ENCODE measurements around the gene HDAC8.
"Not testable (repeated sequence)": the region's sequence is repeated elsewhere in the genome, so short reads cannot be mapped to it uniquely, and the experiment has no call there.

Gene HDAC8

DNA sequence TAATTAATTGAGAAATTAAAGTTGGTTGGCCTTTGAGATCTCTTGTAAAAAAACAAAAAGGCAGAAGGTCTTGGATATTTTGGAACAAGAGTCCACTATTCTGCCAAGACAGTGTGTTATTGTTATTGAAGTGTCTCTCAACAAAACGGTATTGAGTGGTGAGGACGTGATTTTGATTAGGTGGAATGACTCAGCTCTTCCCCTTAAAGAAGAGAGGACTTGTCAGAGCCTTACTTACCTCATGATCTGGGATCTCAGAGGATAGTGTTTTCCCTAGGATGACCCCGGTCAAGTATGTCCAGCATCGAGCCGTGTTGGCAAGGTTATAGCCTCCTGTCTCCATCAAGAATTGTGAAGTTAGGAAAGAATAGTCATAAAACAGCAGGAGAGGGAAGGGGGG, 110.9 kb downstream of the HDAC8 start:
- Mint-ChIP-seq H3K27me3 (ENCODE audit: low read depth) (no peaks in the 10 kb centered on the region), H3K4me1 (ENCODE audit: low read depth) (no peaks in the 10 kb centered on the region), H3K4me3 (no peak overlapping the region), H3K9me3 (no peaks in the 10 kb centered on the region), H3K27ac (no peak overlapping the region), H3K36me3 (ENCODE audit: low read depth) (peaks cover 6% of the 10 kb centered on the region)
- DNase-seq (ENCODE audit: low spot score), result no peak

- Mint-ChIP-seq H3K36me3 (ENCODE audit: low read depth) (peaks cover 7% of the 10 kb centered on the region), H3K27me3 (ENCODE audit: low read depth) (no peaks in the 10 kb centered on the region)
Observed at GRCh38 chrX:72461288-72461687, 111.4 kb downstream of the HDAC8 start.

GRCh38 chrX:72460715-72461114, 111.9 kb downstream of the HDAC8 start:
- Mint-ChIP-seq H3K4me3 (no peak overlapping the region), H3K4me1 (ENCODE audit: low read depth) (no peaks in the 10 kb centered on the region), H3K9me3 (no peaks in the 10 kb centered on the region), H3K36me3 (ENCODE audit: low read depth) (peaks cover 7% of the 10 kb centered on the region), H3K27ac (no peak overlapping the region), H3K27me3 (ENCODE audit: low read depth) (no peaks in the 10 kb centered on the region)
- DNase-seq (ENCODE audit: low spot score), result no peak

More at GRCh38 chrX:72461288-72461687, 111.4 kb downstream of the HDAC8 start:
- DNase-seq (ENCODE audit: low spot score), result no peak
- H3K4me3 Mint-ChIP-seq, result no peak overlapping the region
- H3K27ac Mint-ChIP-seq, result no peak overlapping the region
- H3K4me1 Mint-ChIP-seq (ENCODE audit: low read depth), result no peaks in the 10 kb centered on the region
- no peaks in the 10 kb centered on the region for H3K9me3 Mint-ChIP-seq

GRCh38 chrX:72449034-72449433, 123.6 kb downstream of the HDAC8 start:
- not testable (repeated sequence) for H3K9me3 Mint-ChIP-seq; H3K4me3 Mint-ChIP-seq; H3K27ac Mint-ChIP-seq; H3K4me1 Mint-ChIP-seq (ENCODE audit: low read depth); DNase-seq (ENCODE audit: low spot score); H3K27me3 Mint-ChIP-seq (ENCODE audit: low read depth)
- peaks cover 17% of the 10 kb centered on the region for H3K36me3 Mint-ChIP-seq (ENCODE audit: low read depth)

DNA sequence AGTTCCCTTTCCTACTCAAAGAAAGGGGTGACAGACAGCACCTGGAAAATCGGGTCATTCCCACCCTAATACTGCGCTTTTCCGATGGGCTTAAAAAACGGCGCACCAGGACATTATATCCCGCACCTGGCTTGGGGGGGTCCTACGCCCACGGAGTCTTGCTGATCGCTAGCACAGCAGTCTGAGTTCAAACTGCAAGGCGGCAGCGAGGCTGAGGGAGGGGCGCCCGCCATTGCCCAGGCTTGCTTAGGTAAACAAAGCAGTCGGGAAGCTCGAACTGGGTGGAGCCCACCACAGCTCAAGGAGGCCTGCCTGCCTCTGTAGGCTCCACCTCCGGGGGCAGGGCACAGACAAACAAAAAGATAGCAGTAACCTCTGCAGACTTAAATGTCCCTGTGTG, 131.9 kb downstream of the HDAC8 start:
- not testable (repeated sequence) for H3K4me1 Mint-ChIP-seq (ENCODE audit: low read depth); DNase-seq (ENCODE audit: low spot score); H3K4me3 Mint-ChIP-seq; H3K27ac Mint-ChIP-seq; H3K27me3 Mint-ChIP-seq (ENCODE audit: low read depth)
- Mint-ChIP-seq H3K36me3 (ENCODE audit: low read depth) (peaks cover 27% of the 10 kb centered on the region), H3K9me3 (peaks cover 20% of the 10 kb centered on the region)

GRCh38 chrX:72436010-72436409, 136.6 kb downstream of the HDAC8 start:
- Mint-ChIP-seq H3K27ac (no peak overlapping the region), H3K4me3 (no peak overlapping the region), H3K9me3 (peaks cover 26% of the 10 kb centered on the region), H3K36me3 (ENCODE audit: low read depth) (peaks cover 35% of the 10 kb centered on the region), H3K4me1 (ENCODE audit: low read depth) (no peaks in the 10 kb centered on the region), H3K27me3 (ENCODE audit: low read depth) (no peaks in the 10 kb centered on the region)
- DNase-seq (ENCODE audit: low spot score), result no peak

DNA sequence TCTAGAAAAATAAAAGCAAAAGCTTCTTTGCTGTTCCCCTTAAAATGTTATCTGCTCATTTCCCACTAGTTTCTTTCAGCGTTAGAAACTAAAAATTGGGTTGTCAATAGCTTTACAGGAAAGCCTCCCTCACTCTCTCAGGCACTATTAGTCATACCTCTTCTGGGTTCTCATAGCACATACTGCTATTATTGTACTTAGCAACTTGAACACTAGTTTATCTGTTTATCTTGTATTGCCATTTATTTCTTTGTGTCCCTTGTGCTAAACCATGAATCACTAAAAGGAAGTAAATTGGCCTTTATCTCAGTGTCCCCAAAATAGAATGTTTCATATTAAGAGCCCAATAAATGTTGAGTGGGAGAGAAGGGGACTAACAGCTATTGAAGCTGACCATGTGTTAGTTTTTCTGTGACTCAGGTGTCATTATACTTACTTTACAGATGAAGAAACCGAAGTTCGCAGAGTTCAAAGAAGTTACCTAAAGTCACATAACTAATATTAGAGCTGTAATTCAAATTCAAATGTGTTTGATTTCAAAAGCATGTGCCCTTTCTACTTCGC, 142.2 kb downstream of the HDAC8 start:
- Mint-ChIP-seq H3K27ac (no peak overlapping the region), H3K36me3 (ENCODE audit: low read depth) (peaks cover 12% of the 10 kb centered on the region), H3K4me3 (no peak overlapping the region), H3K4me1 (ENCODE audit: low read depth) (no peaks in the 10 kb centered on the region), H3K9me3 (peaks cover 7% of the 10 kb centered on the region), H3K27me3 (ENCODE audit: low read depth) (no peaks in the 10 kb centered on the region)
- no peak for DNase-seq (ENCODE audit: low spot score)

DNA sequence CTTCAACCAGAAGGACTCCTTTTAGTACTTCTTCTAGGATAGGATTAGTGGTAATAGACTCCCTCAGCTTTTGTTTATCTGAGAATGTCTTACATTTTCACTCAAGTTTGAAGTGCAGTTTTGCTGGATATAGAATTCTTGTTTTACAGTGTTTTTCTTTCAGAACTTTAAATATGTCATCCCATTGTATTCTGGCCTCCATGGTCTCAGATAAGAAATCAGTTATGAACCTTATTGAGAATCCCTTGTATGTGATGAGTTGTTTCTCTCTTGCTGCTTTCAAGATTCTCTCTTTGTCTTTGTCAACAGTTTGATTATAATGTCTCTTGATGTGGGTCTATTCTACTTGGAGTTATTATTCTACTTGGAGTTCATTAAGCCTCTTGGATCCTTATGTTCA, 150.8 kb downstream of the HDAC8 start:
- no peak for DNase-seq (ENCODE audit: low spot score)
- Mint-ChIP-seq H3K9me3 (peaks cover 16% of the 10 kb centered on the region), H3K4me1 (ENCODE audit: low read depth) (no peaks in the 10 kb centered on the region), H3K4me3 (no peak overlapping the region), H3K36me3 (ENCODE audit: low read depth) (peaks cover 7% of the 10 kb centered on the region), H3K27ac (no peak overlapping the region), H3K27me3 (ENCODE audit: low read depth) (no peaks in the 10 kb centered on the region)

GRCh38 chrX:72409993-72410392, 162.7 kb downstream of the HDAC8 start:
- Mint-ChIP-seq H3K36me3 (ENCODE audit: low read depth) (peaks cover 10% of the 10 kb centered on the region), H3K4me3 (no peak overlapping the region), H3K9me3 (peaks cover 9% of the 10 kb centered on the region), H3K27ac (no peak overlapping the region), H3K27me3 (ENCODE audit: low read depth) (no peaks in the 10 kb centered on the region), H3K4me1 (ENCODE audit: low read depth) (peaks cover 2% of the 10 kb centered on the region)
- no peak for DNase-seq (ENCODE audit: low spot score)

GRCh38 chrX:72408885-72409284, 163.8 kb downstream of the HDAC8 start:
- Mint-ChIP-seq H3K4me1 (ENCODE audit: low read depth) (peaks cover 2% of the 10 kb centered on the region), H3K27me3 (ENCODE audit: low read depth) (no peaks in the 10 kb centered on the region), H3K9me3 (peaks cover 9% of the 10 kb centered on the region), H3K27ac (no peak overlapping the region), H3K36me3 (ENCODE audit: low read depth) (peaks cover 10% of the 10 kb centered on the region), H3K4me3 (no peak overlapping the region)
- DNase-seq (ENCODE audit: low spot score), result no peak

- H3K27me3 Mint-ChIP-seq (ENCODE audit: low read depth); H3K4me3 Mint-ChIP-seq; H3K27ac Mint-ChIP-seq; DNase-seq (ENCODE audit: low spot score); H3K4me1 Mint-ChIP-seq (ENCODE audit: low read depth); H3K9me3 Mint-ChIP-seq: not testable (repeated sequence)
- peaks cover 13% of the 10 kb centered on the region for H3K36me3 Mint-ChIP-seq (ENCODE audit: low read depth)
Observed at GRCh38 chrX:72405136-72405535, 167.5 kb downstream of the HDAC8 start.

GRCh38 chrX:72402614-72403013, 170.0 kb downstream of the HDAC8 start:
- H3K36me3 Mint-ChIP-seq (ENCODE audit: low read depth), result peaks cover 13% of the 10 kb centered on the region
- H3K27me3 Mint-ChIP-seq (ENCODE audit: low read depth), result no peaks in the 10 kb centered on the region

GRCh38 chrX:72399816-72400215, 172.8 kb downstream of the HDAC8 start:
- Mint-ChIP-seq H3K9me3 (no peaks in the 10 kb centered on the region), H3K4me1 (ENCODE audit: low read depth) (no peaks in the 10 kb centered on the region), H3K4me3 (no peak overlapping the region), H3K27ac (no peak overlapping the region), H3K27me3 (ENCODE audit: low read depth) (no peaks in the 10 kb centered on the region), H3K36me3 (ENCODE audit: low read depth) (peaks cover 9% of the 10 kb centered on the region)
- no peak for DNase-seq (ENCODE audit: low spot score)

More at GRCh38 chrX:72402614-72403013, 170.0 kb downstream of the HDAC8 start:
- no peak for DNase-seq (ENCODE audit: low spot score)
- Mint-ChIP-seq H3K27ac (no peak overlapping the region), H3K4me3 (no peak overlapping the region), H3K4me1 (ENCODE audit: low read depth) (no peaks in the 10 kb centered on the region), H3K9me3 (peaks cover 4% of the 10 kb centered on the region)

- H3K9me3 Mint-ChIP-seq, result no peaks in the 10 kb centered on the region
- H3K4me1 Mint-ChIP-seq (ENCODE audit: low read depth), result no peaks in the 10 kb centered on the region
- no peaks in the 10 kb centered on the region for H3K27me3 Mint-ChIP-seq (ENCODE audit: low read depth)
- H3K36me3 Mint-ChIP-seq (ENCODE audit: low read depth), result peaks cover 5% of the 10 kb centered on the region
- DNase-seq (ENCODE audit: low spot score), result no peak
- H3K27ac Mint-ChIP-seq, result no peak overlapping the region
- no peak overlapping the region for H3K4me3 Mint-ChIP-seq
Observed at GRCh38 chrX:72396117-72396516, 176.5 kb downstream of the HDAC8 start.

GRCh38 chrX:72395237-72395636, 177.4 kb downstream of the HDAC8 start:
- DNase-seq (ENCODE audit: low spot score), result no peak
- no peak overlapping the region for H3K4me3 Mint-ChIP-seq
- no peaks in the 10 kb centered on the region for H3K9me3 Mint-ChIP-seq

More at GRCh38 chrX:72395237-72395636, 177.4 kb downstream of the HDAC8 start:
- Mint-ChIP-seq H3K36me3 (ENCODE audit: low read depth) (peaks cover 3% of the 10 kb centered on the region), H3K27ac (no peak overlapping the region), H3K4me1 (ENCODE audit: low read depth) (no peaks in the 10 kb centered on the region), H3K27me3 (ENCODE audit: low read depth) (no peaks in the 10 kb centered on the region)

Measured in T-helper 2 cell treated with Interferon-gamma antibody and Interleukin-4, amounts not matched to agents 5 μg/mL and 100 μg/mL, for 36 hours (primary cell).